Activated CD4-positive, alpha-beta T cell treated with anti-CD3 and anti-CD28 coated beads for 36 hours (primary cell): Measurements from ENCODE around the gene SNX14. TPM values are rescaled to one million over a fixed set of nuclear protein-coding genes. Genes with fewer than 3 reads are reported as not detected.

ENCODE experiments used
- ATAC-seq: fragments of 200-7000 bp; cut with Tn5 transposase; one replicate; pipeline ENCODE4 v1.10.0; 2021; ENCODE audit warnings: mild to moderate bottlenecking, moderate library complexity
- CTCF ChIA-PET: fragments of 350-600 bp; sonication (Branson Sonifier 250); formaldehyde crosslinking; loops from one replicate; lab custom pipeline; 2021; ENCODE audit warnings: antibody characterized with exemption; lab: Charles Lee
- POLR2A ChIA-PET: fragments of 350-600 bp; sonication (Branson Sonifier 250); formaldehyde crosslinking; loops from one replicate; lab custom pipeline; 2021; ENCODE audit warnings: antibody characterized with exemption, inconsistent platforms; lab: Charles Lee
- DNase-seq: peaks from one replicate; pipeline ENCODE4 v3.0.0-alpha.2; 2020
- H3K27ac Mint-ChIP-seq: one replicate; pipeline ENCODE4 v1.8.0; 2021; ENCODE audit warnings: mixed read lengths
- H3K27me3 Mint-ChIP-seq: one replicate; pipeline ENCODE4 v1.8.0; 2021; ENCODE audit warnings: mixed read lengths
- H3K36me3 Mint-ChIP-seq: one replicate; pipeline ENCODE4 v1.8.0; 2021; ENCODE audit warnings: low read depth, mixed read lengths
- H3K4me1 Mint-ChIP-seq: one replicate; pipeline ENCODE4 v1.8.0; 2021; ENCODE audit warnings: mixed read lengths
- H3K4me3 Mint-ChIP-seq: one replicate; pipeline ENCODE4 v1.8.0; 2021; ENCODE audit warnings: mild to moderate bottlenecking, moderate library complexity, mixed read lengths
- H3K9me3 Mint-ChIP-seq: one replicate; pipeline ENCODE4 v1.8.0; 2021; ENCODE audit warnings: low read depth, mixed read lengths
- intact Hi-C, 2 experiments: fragments of 100-400 bp; cut with DNase I in 1 of 2; cut with micrococcal nuclease in 1 of 2; formaldehyde crosslinking; loops; one replicate each; pipeline versions ENCODE4 v1.14.2 to v1.15.1; 2022 to 2024; cut with DNase I, micrococcal nuclease
- total RNA-seq, 2 experiments: library from RNA; stranded (reverse); gene quantifications; one replicate each; pipeline ENCODE4 v1.2.3, GENCODE V29; 2021

The SNX14 gene
- total RNA-seq, 2 experiments from 2014 or later: 38.4 to 54.7 TPM

GRCh38 chr6:85464260-85464644 is 129.4 kb downstream of the SNX14 start:
- peak overlapping the region; percentile 46 for H3K4me3 Mint-ChIP-seq
- POLR2A ChIA-PET: interaction anchor here (0.5 to 2.6 kb wide), 4 partner anchors 14 to 104 kb away, joined by 3 to 13 read pairs (median 8); partner anchors contain the start of gene NT5E
- ATAC-seq: peak; percentile 42

GRCh38 chr6:85463621-85464259 is 129.9 kb downstream of the SNX14 start:
- no peaks in the 10 kb centered on the region for H3K9me3 Mint-ChIP-seq
- DNase-seq: no peak
- POLR2A ChIA-PET: interaction anchor here (0.6 to 2.6 kb wide), 2 partner anchors 14 to 33 kb away, joined by 13 read pairs; partner anchors contain the start of gene NT5E
- H3K27me3 Mint-ChIP-seq: peaks cover 4% of the 10 kb centered on the region
- peaks cover 80% of the 10 kb centered on the region for H3K4me1 Mint-ChIP-seq
- intact Hi-C loops: loop anchor here (1.0 to 5.0 kb wide), 9 partner anchors 13 to 215 kb away; partner anchors contain the start of genes SNX14 (in 2 of the 2) and NT5E (in 1 of the 2)
- ATAC-seq: no peak
- peak overlapping the region; percentile 93 for H3K27ac Mint-ChIP-seq
- CTCF ChIA-PET: interaction anchor here (0.6 to 3.0 kb wide), 9 partner anchors 10 to 692 kb away, joined by 3 to 17 read pairs (median 4); partner anchors contain the start of gene NT5E
- H3K4me3 Mint-ChIP-seq: peak overlapping the region; percentile 46
- H3K36me3 Mint-ChIP-seq: no peaks in the 10 kb centered on the region

More at GRCh38 chr6:85464260-85464644, 129.4 kb downstream of the SNX14 start:
- Mint-ChIP-seq H3K27me3 (peaks cover 4% of the 10 kb centered on the region), H3K4me1 (peaks cover 77% of the 10 kb centered on the region), H3K9me3 (no peaks in the 10 kb centered on the region), H3K36me3 (no peaks in the 10 kb centered on the region), H3K27ac (peak overlapping the region; percentile 93)
- CTCF ChIA-PET: interaction anchor here (0.8 to 3.0 kb wide), 6 partner anchors 10 to 31 kb away, joined by 3 to 17 read pairs (median 4); partner anchors contain the start of gene NT5E
- intact Hi-C loops: loop anchor here (1.0 to 5.0 kb wide), 9 partner anchors 14 to 215 kb away; partner anchors contain the start of genes SNX14 (in 2 of the 2) and NT5E (in 1 of the 2)
- peak; percentile 78 for DNase-seq

- ChIA-PET POLR2A (interaction anchor here (2.6 kb wide), 1 partner anchor 13 kb away, joined by 13 read pairs; the partner anchor contains the start of gene NT5E), CTCF (interaction anchor here (1.0 to 3.0 kb wide), 6 partner anchors 10 to 107 kb away, joined by 3 to 17 read pairs (median 8); partner anchors contain the start of gene NT5E)
- H3K27me3 Mint-ChIP-seq: peaks cover 2% of the 10 kb centered on the region
- intact Hi-C loops: loop anchor here in 1 of 2 experiments (5.0 kb wide), 2 partner anchors 130 to 210 kb away; partner anchors contain the start of gene SNX14
- no peak overlapping the region for H3K4me3 Mint-ChIP-seq
- no peaks in the 10 kb centered on the region for H3K36me3 Mint-ChIP-seq
- peak overlapping the region; percentile 63 for H3K27ac Mint-ChIP-seq
- ATAC-seq: no peak
- H3K9me3 Mint-ChIP-seq: no peaks in the 10 kb centered on the region
- peaks cover 86% of the 10 kb centered on the region for H3K4me1 Mint-ChIP-seq
- no peak for DNase-seq
Observed at GRCh38 chr6:85462673-85463072, 131.0 kb downstream of the SNX14 start.

- ChIA-PET CTCF (interaction anchor here (0.7 to 2.1 kb wide), 5 partner anchors 9 to 232 kb away, joined by 3 to 9 read pairs (median 5); partner anchors contain the start of gene NT5E), POLR2A (interaction anchor here (0.6 to 1.1 kb wide), 3 partner anchors 11 to 114 kb away, joined by 3 to 5 read pairs (median 3); partner anchors contain the start of gene NT5E)
- ATAC-seq: no peak
- intact Hi-C loops: loop anchor here (1.0 to 5.0 kb wide), 3 partner anchors 11 to 211 kb away; partner anchors contain the start of genes NT5E (in 1 of the 2) and SNX14 (in 1 of the 2)
- H3K27me3 Mint-ChIP-seq: peaks cover 2% of the 10 kb centered on the region
- no peaks in the 10 kb centered on the region for H3K36me3 Mint-ChIP-seq
- H3K27ac Mint-ChIP-seq: peak overlapping the region; percentile 88
- no peak for DNase-seq
- peaks cover 92% of the 10 kb centered on the region for H3K4me1 Mint-ChIP-seq
- H3K9me3 Mint-ChIP-seq: no peaks in the 10 kb centered on the region
- peak overlapping the region; percentile 21 for H3K4me3 Mint-ChIP-seq
Observed at GRCh38 chr6:85461798-85462170, 131.9 kb downstream of the SNX14 start.

GRCh38 chr6:85460921-85461797 is 132.5 kb downstream of the SNX14 start:
- ChIA-PET CTCF (interaction anchor here (0.7 to 2.1 kb wide), 6 partner anchors 7 to 233 kb away, joined by 3 to 9 read pairs (median 4); partner anchors contain the start of gene NT5E), POLR2A (interaction anchor here (0.6 to 1.1 kb wide), 2 partner anchors 11 to 113 kb away, joined by 3 to 5 read pairs; partner anchors contain the start of gene NT5E)
- H3K9me3 Mint-ChIP-seq: no peaks in the 10 kb centered on the region
- ATAC-seq: peak; percentile 31
- DNase-seq: peak; percentile 66
- peaks cover 5% of the 10 kb centered on the region for H3K27me3 Mint-ChIP-seq
- H3K36me3 Mint-ChIP-seq: no peaks in the 10 kb centered on the region
- H3K27ac Mint-ChIP-seq: peak overlapping the region; percentile 88
- H3K4me3 Mint-ChIP-seq: peak overlapping the region; percentile 21
- H3K4me1 Mint-ChIP-seq: peaks cover 89% of the 10 kb centered on the region
- intact Hi-C loops: loop anchor here (1.0 to 5.0 kb wide), 3 partner anchors 11 to 211 kb away; partner anchors contain the start of genes NT5E (in 1 of the 2) and SNX14 (in 1 of the 2)

GRCh38 chr6:85460154-85460920 is 133.3 kb downstream of the SNX14 start:
- peak overlapping the region; percentile 83 for H3K27ac Mint-ChIP-seq
- peaks cover 6% of the 10 kb centered on the region for H3K27me3 Mint-ChIP-seq
- no peaks in the 10 kb centered on the region for H3K9me3 Mint-ChIP-seq
- ChIA-PET CTCF (interaction anchor here (1.3 to 2.3 kb wide), 2 partner anchors 8 to 11 kb away, joined by 3 to 6 read pairs; partner anchors contain the start of gene NT5E), POLR2A (interaction anchor here (0.7 kb wide), 1 partner anchor 10 kb away, joined by 3 read pairs; the partner anchor contains the start of gene NT5E)
- intact Hi-C loops: loop anchor here in 1 of 2 experiments (5.0 kb wide), 2 partner anchors 132 to 212 kb away; partner anchors contain the start of gene SNX14
- no peak for ATAC-seq
- no peak overlapping the region for H3K4me3 Mint-ChIP-seq
- no peak for DNase-seq
- peaks cover 86% of the 10 kb centered on the region for H3K4me1 Mint-ChIP-seq
- no peaks in the 10 kb centered on the region for H3K36me3 Mint-ChIP-seq

GRCh38 chr6:85459224-85459901 is 134.3 kb downstream of the SNX14 start:
- H3K27ac Mint-ChIP-seq: peak overlapping the region; percentile 39
- intact Hi-C loops: no loop called here
- CTCF ChIA-PET: interaction anchor here (1.2 to 2.3 kb wide), 4 partner anchors 9 to 24 kb away, joined by 3 to 11 read pairs (median 5); partner anchors contain the start of gene NT5E
- no peaks in the 10 kb centered on the region for H3K36me3 Mint-ChIP-seq
- peaks cover 7% of the 10 kb centered on the region for H3K27me3 Mint-ChIP-seq
- H3K9me3 Mint-ChIP-seq: no peaks in the 10 kb centered on the region
- POLR2A ChIA-PET: interaction anchor here (0.7 kb wide), 1 partner anchor 9 kb away, joined by 3 read pairs; the partner anchor contains the start of gene NT5E
- H3K4me1 Mint-ChIP-seq: peaks cover 81% of the 10 kb centered on the region
- ATAC-seq: no peak
- no peak overlapping the region for H3K4me3 Mint-ChIP-seq
- DNase-seq: no peak

GRCh38 chr6:85458782-85459181 is 134.9 kb downstream of the SNX14 start:
- H3K9me3 Mint-ChIP-seq: no peaks in the 10 kb centered on the region
- intact Hi-C loops: no loop called here
- H3K4me1 Mint-ChIP-seq: peaks cover 81% of the 10 kb centered on the region
- ChIA-PET CTCF (interaction anchor here (1.2 to 2.3 kb wide), 3 partner anchors 9 to 24 kb away, joined by 4 to 11 read pairs (median 6); partner anchors contain the start of gene NT5E), POLR2A (no interaction called here)
- H3K27me3 Mint-ChIP-seq: peaks cover 9% of the 10 kb centered on the region
- peak overlapping the region; percentile 12 for H3K27ac Mint-ChIP-seq
- no peaks in the 10 kb centered on the region for H3K36me3 Mint-ChIP-seq
- H3K4me3 Mint-ChIP-seq: no peak overlapping the region
- ATAC-seq: no peak
- DNase-seq: no peak

GRCh38 chr6:85458184-85458583 is 135.5 kb downstream of the SNX14 start:
- H3K27me3 Mint-ChIP-seq: peaks cover 9% of the 10 kb centered on the region
- intact Hi-C loops: no loop called here
- ChIA-PET POLR2A (no interaction called here), CTCF (interaction anchor here (2.0 to 2.3 kb wide), 2 partner anchors 9 to 25 kb away, joined by 6 to 11 read pairs; partner anchors contain the start of gene NT5E)
- ATAC-seq (no peak), DNase-seq (no peak)
- no peak overlapping the region for H3K4me3 Mint-ChIP-seq
- no peak overlapping the region for H3K27ac Mint-ChIP-seq
- H3K9me3 Mint-ChIP-seq: no peaks in the 10 kb centered on the region
- H3K36me3 Mint-ChIP-seq: no peaks in the 10 kb centered on the region
- H3K4me1 Mint-ChIP-seq: peaks cover 80% of the 10 kb centered on the region
